Nephron progenitor cell (in vitro differentiated cells): ENCODE data around the gene MAGI1.

Experiments
- DNase-seq: peaks from one replicate; pipeline ENCODE4 v3.0.0; 2021
- H3K27ac Mint-ChIP-seq: 2 replicates; pipeline ENCODE4 v1.8.0; 2021; ENCODE audit warnings: mild to moderate bottlenecking, moderate library complexity, mixed read lengths
- H3K27me3 Mint-ChIP-seq: 2 replicates; pipeline ENCODE4 v1.8.0; 2021; ENCODE audit warnings: mild to moderate bottlenecking, low read depth, mixed read lengths; ENCODE audit not compliant: poor library complexity
- H3K36me3 Mint-ChIP-seq: 2 replicates; pipeline ENCODE4 v1.8.0; 2021; ENCODE audit warnings: low read depth, mixed read lengths
- H3K4me1 Mint-ChIP-seq: 2 replicates; pipeline ENCODE4 v1.8.0; 2021; ENCODE audit warnings: mixed read lengths
- H3K4me3 Mint-ChIP-seq: 2 replicates; pipeline ENCODE4 v1.8.0; 2021; ENCODE audit warnings: mild to moderate bottlenecking, moderate library complexity, mixed read lengths
- H3K9me3 Mint-ChIP-seq: 2 replicates; pipeline ENCODE4 v1.8.0; 2021; ENCODE audit warnings: mild to moderate bottlenecking, moderate library complexity, mixed read lengths
- CTCF ChIP-seq: fragments of 200-600 bp; sonication (generic); IDR thresholded peaks from 2 replicates; pipeline ENCODE4 v1.5.0; 2021; ENCODE audit warnings: antibody characterized with exemption

The MAGI1 gene

GRCh38 chr3:65951836-65952505 is 86.7 kb downstream of the MAGI1 start:
- Mint-ChIP-seq H3K27me3 (no peaks in the 10 kb centered on the region), H3K27ac (no peak overlapping the region), H3K9me3 (no peaks in the 10 kb centered on the region), H3K4me3 (no peak overlapping the region), H3K36me3 (no peaks in the 10 kb centered on the region), H3K4me1 (peaks cover 62% of the 10 kb centered on the region)
- TF ChIP-seq CTCF, result no peak
- no peak for DNase-seq

GRCh38 chr3:65950340-65951326 is 88.1 kb downstream of the MAGI1 start:
- Mint-ChIP-seq H3K4me1 (peaks cover 62% of the 10 kb centered on the region), H3K36me3 (no peaks in the 10 kb centered on the region), H3K27me3 (no peaks in the 10 kb centered on the region), H3K4me3 (no peak overlapping the region), H3K27ac (peak overlapping the region; percentile 76), H3K9me3 (no peaks in the 10 kb centered on the region)
- TF ChIP-seq CTCF, result no peak
- no peak for DNase-seq

GRCh38 chr3:65948841-65949573 is 89.7 kb downstream of the MAGI1 start:
- no peak for TF ChIP-seq CTCF
- DNase-seq, result no peak
- H3K36me3 Mint-ChIP-seq, result no peaks in the 10 kb centered on the region
- no peak overlapping the region for H3K4me3 Mint-ChIP-seq
- H3K27ac Mint-ChIP-seq, result no peak overlapping the region
- no peaks in the 10 kb centered on the region for H3K27me3 Mint-ChIP-seq
- peaks cover 46% of the 10 kb centered on the region for H3K4me1 Mint-ChIP-seq
- no peaks in the 10 kb centered on the region for H3K9me3 Mint-ChIP-seq

- Mint-ChIP-seq H3K36me3 (no peaks in the 10 kb centered on the region), H3K9me3 (no peaks in the 10 kb centered on the region), H3K4me1 (peaks cover 41% of the 10 kb centered on the region), H3K4me3 (no peak overlapping the region), H3K27me3 (no peaks in the 10 kb centered on the region), H3K27ac (no peak overlapping the region)
- no peak for DNase-seq
- TF ChIP-seq CTCF, result no peak
These were observed 92.3 kb downstream of the MAGI1 start for GRCh38 chr3:65946438-65946837.

GRCh38 chr3:65945953-65946352 is 92.8 kb downstream of the MAGI1 start:
- H3K4me3 Mint-ChIP-seq, result no peak overlapping the region
- no peak overlapping the region for H3K27ac Mint-ChIP-seq
- no peaks in the 10 kb centered on the region for H3K9me3 Mint-ChIP-seq
- H3K27me3 Mint-ChIP-seq, result no peaks in the 10 kb centered on the region
- TF ChIP-seq CTCF, result no peak
- peaks cover 43% of the 10 kb centered on the region for H3K4me1 Mint-ChIP-seq
- H3K36me3 Mint-ChIP-seq, result no peaks in the 10 kb centered on the region
- no peak for DNase-seq
